SK-MEL-5 (cell line): Measurements from ENCODE around the gene TMEM131. TPM values are rescaled to one million over a fixed set of nuclear protein-coding genes. Genes with fewer than 3 reads are reported as not detected.

ENCODE experiments used
- DNase-seq: peaks from one replicate; pipeline ENCODE4 v3.0.0-alpha.2; 2016; ENCODE audit warnings: low read depth, low spot score
- in situ Hi-C: cut with HindIII; loops from 2 replicates; pipeline ENCODE4 v1.10.0; 2016; ENCODE audit warnings: low sequenced_read_pairs, high pct_unique_total_duplicates, low pct_unique_long_range_greater_than_20kb
- total RNA-seq: library from RNA; depleted of rRNA; stranded (reverse); fragments of >200 nt; shearing (Covaris generic); gene quantifications from 2 replicates; pipeline ENCODE4 v1.2.3, GENCODE V29; 2014

TMEM131 gene
- total RNA-seq, 1 experiment from 2014 or later = 11.6 TPM

DNA sequence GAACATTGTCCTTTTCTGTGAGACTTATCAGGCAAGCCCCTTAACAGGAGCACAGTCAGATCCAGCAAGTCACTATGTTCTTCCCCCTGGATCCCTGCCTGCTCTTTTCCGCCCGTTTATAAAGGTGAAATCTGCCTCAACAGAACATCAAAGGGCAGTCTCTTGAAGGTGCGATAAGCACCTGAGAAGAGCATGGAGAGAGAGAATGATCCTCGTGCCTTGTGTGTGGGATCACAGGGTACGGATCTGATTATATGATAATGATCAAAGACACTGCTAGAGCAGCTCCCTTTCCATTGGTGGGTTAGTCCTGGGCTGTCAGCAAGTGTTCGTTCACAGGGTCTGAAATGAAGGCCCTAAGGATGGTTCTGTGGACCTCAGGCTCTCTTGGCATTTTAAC is 176.0 kb downstream of the TMEM131 start:
- DNase-seq = no peak
- in situ Hi-C loops = no loop called here

DNA sequence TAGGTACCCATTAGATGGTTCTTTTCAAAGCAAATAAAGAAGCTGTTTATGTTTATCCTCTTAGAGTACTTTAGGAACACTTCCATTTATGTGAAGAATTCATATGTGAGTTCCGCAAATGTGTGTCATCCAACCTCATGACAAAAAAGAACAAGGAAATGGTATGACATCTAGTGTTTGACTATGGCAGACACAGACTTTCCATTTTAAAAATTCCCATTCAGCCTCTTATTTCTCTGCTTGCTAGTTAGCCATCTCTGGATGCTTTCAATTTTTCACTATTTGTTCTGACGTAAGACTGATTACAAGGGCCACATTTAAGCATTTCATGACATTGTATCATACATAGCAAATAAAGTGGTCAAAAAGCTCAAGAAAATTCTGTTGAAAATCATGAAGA is 179.3 kb downstream of the TMEM131 start:
- in situ Hi-C loops = no loop called here

DNA sequence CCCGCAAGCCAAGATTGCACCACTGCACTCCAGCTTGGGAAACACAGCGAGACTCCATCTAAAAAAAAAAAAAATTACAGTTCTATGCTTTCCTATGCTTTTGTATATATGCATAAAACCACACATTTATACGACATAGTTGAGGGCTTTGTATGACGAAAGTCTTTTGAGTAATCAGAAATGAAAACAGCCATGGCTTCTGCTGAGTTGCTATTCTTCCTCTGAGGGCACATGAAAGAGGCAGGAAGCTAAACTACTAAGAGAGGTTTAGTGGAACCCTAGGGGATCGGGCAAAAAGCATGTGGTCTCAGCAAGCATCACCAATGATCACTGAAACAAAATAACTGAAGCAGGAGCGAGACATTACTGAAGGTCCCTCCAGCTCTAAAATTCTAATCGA is 182.8 kb downstream of the TMEM131 start:
- DNase-seq = no peak
- in situ Hi-C loops = no loop called here

More for the DNA sequence above, 179.3 kb downstream of the TMEM131 start:
- no peak for DNase-seq

DNA sequence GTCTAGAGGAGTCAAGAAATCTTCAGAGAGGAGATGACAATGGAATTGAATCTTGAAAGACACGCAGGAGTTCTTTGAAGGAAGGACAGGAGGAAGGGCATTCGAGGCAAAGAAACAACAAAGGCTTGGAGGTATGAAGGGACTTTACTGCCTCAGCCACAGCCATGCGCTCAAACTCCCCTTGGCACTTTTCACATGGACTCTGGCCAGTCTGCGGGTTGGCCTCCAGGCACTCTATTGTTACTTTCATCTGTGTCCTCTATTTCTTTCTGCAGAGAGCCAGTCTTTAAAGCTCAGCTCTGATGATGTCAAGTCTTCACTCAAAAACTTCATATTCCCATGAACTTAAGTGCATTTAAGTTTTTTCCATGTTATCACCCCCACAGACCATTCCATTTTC is 186.9 kb downstream of the TMEM131 start:
- in situ Hi-C loops = no loop called here
- no peak for DNase-seq

DNA sequence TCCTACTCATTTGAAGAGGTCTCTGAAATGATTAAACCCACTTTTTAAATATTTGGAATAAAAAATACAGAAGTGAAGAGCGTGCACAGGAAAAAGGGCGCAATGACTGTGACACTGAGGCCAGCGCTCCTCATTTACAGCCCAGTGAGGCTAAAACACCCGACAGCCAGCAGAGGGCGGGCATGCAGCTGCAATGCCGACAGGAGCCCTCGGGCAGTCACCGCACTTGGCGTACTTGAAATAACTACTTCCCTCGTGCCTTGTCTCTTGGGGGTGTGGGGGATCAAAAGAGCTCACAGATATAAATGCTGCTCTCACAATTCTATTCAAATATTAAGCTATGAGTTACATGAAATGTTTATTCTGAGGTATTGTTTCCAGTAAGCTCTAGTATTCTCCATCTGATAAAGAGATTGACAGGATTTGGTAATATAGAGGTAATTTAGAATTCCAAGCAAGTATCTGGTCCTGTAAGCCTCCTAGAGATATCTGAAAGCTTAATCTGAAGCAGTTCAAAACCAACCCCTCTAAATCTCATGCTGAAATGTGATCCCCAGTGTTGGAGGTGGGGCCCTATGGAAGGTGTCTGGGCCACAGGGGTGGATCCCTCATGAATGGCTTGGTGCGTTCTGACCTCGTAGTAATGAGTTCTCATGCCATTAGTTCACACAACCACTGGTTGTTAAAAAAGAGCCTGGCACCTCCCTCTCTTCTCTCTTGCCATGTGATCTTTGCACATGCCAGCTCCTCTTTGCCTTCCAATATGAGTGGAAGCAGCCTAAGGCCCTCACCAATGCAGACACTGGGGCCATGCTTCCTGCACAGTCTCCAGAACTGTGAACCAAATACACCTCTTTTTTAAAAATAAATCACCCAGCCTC is 188.8 kb downstream of the TMEM131 start:
- DNase-seq = peak; percentile 89
- in situ Hi-C loops = no loop called here

DNA sequence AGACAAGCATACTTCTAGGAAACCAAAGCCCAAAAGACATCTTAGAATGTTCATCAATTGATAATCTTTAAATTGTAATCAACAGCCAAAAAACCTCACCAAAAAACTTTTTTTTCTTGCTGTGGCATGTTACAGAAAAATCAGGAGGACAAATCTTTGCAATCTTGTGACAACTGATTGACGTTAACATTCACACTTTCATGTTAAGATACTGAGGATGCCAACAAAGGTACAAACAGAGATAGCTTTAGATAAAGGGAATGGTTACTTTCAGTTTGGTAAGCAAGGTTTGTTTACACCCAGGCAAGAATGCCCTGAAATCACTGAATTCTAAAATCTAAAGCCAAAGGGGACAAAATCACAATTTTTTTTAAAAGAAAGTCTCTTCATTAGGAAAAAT is 190.0 kb downstream of the TMEM131 start:
- in situ Hi-C loops = no loop called here
- DNase-seq = no peak

DNA sequence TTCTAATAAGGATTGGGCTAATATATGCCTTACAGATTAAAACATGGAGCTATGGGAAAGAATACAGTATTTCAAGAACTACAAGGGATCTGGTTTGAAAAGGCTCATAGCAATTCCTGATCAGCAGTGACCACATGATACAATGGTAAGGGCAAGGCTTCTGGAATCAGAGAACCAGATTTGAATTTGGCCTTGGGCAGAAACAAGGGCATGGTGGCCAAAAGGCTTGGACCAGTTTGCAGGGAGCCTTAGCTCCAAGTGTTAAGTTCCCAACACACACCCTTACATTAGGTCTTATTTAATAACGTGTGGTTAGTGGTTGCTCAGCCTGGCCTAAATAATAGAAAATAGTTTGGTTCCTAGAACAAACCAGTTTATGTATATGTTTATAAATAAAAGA is 194.7 kb downstream of the TMEM131 start:
- in situ Hi-C loops = no loop called here
- DNase-seq = no peak

DNA sequence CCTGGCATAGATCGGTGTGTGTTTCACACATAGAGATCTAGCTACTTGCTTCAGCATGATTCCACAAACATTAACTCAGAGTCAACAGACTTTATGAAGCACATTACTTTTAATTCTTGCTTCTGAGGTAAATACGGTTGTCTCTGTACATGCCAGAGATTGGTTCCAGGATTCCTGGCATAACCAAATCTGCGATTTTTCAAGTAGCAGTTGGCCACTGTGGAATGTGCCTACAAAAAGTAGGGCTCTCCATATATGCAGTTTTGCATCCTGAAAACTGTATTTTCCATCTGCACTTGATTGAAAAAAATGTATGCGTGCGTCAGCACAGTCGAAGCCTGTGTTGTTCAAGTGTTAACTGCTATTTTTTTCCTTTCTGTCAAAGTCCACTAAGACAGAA is 197.3 kb downstream of the TMEM131 start:
- no peak for DNase-seq

DNA sequence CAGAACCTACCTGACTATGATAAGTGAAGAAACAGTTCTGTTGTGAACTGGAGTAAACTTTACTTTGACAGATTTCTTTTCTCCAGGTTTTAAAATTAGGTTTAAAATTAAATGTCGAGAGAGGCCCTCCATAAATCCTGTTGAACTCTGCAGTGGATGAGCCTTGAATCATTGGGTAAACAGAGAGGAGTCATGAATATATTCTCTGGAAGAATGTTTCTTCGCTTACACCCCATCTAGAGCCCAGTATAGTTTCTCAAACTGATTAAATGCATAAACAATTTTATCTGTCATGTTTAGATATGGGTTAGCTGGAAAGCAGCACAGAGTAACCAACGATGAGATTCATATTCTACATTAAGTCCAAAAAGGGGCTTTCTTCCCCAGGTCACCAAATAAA is 198.4 kb downstream of the TMEM131 start:
- DNase-seq = no peak
- in situ Hi-C loops = no loop called here

More for the DNA sequence above, 197.3 kb downstream of the TMEM131 start:
- in situ Hi-C loops = no loop called here

DNA sequence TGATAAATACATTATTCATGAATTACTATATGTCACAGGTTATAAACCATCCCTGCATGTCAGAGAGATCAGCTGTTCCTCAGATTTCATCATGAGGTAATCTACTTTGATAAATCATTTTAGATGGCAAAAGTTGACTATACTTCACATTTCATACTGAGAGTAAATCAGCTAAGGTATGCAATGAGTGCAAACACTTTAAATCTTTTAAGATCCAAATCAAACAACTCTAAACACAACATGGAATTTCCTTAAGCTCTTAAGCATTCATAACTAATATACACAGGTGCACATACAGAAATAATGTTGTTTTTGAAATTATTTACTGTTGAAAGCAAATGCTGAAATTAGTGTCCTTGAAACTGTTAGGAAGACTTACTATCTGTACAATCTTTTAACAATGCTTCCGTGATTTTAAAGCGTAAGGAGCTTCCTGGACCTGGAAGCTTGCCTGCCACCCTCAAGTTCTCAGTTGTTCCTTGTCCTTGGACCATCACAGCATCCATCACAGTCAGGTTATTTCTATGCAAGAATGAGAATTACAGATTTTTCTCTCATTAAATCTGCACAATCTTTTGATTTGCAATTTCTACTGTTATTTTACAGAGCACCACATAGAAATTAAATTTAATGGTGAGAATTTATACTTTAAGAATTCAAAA is 199.2 kb downstream of the TMEM131 start:
- in situ Hi-C loops = no loop called here
- no peak for DNase-seq

DNA sequence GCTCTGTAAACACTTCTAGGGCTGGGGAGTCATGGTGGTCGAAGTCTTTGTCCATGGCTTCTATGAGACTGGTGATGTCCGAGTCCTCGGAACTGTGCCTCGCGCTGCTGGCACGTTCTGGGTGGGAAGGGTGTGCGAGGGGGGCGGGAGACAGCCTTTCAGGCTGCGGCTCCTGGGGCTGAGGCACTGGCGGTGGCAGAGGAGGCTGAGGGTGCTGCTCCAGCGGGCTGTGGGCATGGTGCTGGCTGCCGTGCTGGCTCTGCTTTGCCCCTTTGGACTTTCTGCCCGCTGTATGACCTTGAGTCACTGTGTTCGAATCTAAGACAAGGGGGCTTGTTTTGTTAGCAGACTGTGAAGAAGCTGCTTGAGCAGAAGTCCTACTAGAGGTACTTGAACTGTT is 203.3 kb downstream of the TMEM131 start:
- no peak for DNase-seq
- in situ Hi-C loops = no loop called here

DNA sequence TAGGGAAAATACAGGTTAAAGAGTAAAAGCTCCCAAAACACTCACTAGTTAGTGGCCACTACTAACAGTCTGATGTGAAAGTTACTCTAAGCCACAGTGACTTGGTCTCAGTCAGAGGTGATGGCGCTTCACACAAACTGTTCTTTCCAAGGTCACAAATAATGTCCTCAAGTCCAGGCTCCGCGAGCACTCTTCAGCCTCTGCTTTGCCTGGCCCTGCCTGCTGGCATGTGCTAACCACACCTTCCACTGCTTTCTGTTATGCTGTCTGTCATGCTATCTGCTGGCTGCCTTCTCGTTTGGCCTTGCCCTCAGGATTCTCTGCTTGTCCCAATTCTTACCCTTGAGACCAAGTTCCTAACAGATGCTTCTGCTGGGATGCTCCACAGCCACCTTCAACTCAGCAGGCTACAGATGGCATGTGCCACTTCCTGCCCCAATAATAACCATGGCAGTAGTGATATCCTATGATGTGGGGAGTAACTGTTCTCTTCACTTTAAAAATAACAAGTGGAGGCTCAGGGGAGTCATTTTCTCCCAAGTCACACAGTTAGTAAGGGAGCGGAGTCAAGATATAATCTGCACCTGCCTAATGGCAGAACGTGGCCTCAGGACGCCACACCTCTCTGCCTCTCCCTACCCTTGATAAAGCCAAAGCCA is 206.6 kb downstream of the TMEM131 start:
- in situ Hi-C loops = no loop called here
- DNase-seq = no peak

DNA sequence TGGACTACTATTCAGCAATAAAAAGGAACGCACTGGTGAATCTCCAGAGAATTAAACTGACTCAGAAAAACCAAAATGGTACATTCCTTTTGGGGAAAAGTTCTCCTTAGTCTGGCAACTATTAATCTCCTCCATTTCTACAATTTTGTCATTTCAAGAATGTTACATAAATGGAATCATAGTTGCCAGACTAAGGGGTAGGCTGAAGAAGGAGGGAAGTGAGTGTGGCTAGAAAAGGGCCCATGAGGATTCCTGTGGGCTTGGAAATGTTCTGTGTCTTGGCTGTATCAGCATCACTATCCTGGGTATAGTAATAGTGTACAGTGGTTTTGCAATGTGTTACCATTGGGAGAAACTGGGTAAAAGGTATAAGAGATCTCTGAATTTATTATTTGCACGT is 209.9 kb downstream of the TMEM131 start:
- DNase-seq = no peak

DNA sequence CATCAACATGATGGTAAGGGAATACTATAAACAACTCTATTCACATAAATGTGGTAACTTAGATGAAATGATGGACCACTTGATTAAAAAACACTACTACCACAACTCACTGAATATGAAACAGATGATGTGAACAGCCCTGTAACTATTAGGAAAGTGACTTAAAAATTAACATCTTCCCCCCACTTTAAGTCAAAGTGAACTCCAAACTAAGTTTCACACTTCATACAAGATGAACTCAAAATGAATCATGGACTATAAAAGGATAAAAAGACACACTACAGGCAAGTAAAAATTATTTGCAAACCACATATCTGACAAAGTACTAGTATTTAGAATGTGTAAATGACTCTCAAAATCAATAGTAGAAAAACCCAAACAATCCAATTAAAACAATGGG is 210.8 kb downstream of the TMEM131 start:
- no peak for DNase-seq

More for the DNA sequence above, 209.9 kb downstream of the TMEM131 start:
- in situ Hi-C loops = no loop called here

DNA sequence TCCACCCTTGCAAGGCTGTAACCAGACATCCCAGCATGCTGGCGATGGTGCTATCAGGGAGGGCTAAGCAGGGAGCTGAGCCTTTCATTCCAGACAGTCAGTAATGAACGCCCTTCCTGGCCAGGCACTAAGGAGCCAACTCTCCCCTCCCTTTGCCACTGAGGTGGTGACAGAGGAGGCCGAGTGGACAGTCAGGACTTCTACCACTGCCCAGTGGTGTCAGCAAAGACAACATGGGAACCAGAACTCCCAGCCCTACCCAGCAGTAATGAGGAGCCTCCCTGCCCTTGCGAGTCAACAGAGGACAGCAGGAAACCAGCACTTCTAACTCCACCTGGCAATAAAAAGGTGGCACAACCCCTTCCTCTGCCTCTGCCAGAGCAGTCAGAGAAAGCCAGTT is 213.8 kb downstream of the TMEM131 start:
- DNase-seq = no peak
- in situ Hi-C loops = no loop called here

More for the DNA sequence above, 210.8 kb downstream of the TMEM131 start:
- in situ Hi-C loops = no loop called here

DNA sequence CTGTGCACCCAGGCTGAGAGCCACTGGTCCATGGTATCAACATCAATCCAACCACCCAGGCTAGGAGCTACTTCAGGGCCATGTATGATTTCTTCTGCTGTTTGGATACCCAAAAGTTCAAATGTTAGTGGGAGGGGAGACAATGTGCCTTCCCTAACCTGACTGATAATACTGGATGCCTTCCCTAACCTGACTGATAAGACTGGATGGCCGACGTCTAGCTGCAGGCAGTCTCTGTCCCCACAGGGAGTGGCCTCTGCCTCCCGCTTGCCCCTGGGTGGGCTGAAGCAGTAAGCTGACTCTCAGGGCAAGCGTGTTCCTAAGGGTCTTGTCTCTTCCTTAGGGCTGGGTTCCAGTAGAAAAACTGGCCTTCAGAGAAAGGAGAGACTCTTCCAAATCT is 216.6 kb downstream of the TMEM131 start:
- in situ Hi-C loops = no loop called here
- no peak for DNase-seq

DNA sequence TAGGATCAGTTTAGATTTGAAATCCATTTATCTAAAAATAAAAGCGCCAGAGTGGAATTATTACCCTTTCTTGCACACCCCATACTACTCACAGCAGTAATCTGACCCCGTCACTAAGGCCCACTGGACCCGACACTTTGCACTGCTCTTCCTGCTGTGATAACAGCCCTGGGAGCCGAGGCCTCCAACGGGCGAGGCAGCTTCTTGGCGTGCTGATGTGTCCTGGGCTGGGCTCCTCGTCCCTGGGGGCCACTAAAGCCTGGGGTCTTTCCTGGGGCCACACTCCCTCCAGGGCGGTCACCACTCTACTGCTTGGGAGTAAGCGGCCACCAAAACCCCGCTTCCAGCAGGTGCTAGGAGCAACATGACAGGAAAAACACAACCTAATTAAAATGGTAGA is 220.7 kb downstream of the TMEM131 start:
- in situ Hi-C loops = no loop called here
- no peak for DNase-seq

DNA sequence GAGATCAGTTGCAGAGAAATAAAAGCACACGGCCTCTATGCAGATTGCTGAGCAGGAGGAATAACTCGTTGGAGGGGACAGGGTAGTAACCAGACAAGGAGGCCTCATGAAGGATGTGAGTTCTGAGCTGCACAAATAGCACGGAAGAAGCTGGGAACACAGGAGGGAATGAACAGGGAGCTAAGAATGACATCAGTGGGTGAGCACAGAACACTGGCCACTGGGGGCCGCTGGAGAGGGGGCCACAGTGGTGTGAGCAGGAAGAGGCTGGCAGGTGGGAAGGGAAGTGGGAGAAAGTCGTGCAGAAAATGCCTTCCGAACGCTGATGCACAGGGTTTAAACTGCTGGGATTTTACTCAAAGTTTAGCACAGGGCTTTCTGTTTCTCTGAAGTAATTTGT is 221.3 kb downstream of the TMEM131 start:
- in situ Hi-C loops = no loop called here
- peak; percentile 48 for DNase-seq
